Measurements from ENCODE around the gene BRAT1. TPM values are rescaled to one million over a fixed set of nuclear protein-coding genes. Genes with fewer than 3 reads are reported as not detected.

BRAT1 gene
- total RNA-seq, 2 donors from 2014 or later: 42.1 to 42.7 TPM

DNA sequence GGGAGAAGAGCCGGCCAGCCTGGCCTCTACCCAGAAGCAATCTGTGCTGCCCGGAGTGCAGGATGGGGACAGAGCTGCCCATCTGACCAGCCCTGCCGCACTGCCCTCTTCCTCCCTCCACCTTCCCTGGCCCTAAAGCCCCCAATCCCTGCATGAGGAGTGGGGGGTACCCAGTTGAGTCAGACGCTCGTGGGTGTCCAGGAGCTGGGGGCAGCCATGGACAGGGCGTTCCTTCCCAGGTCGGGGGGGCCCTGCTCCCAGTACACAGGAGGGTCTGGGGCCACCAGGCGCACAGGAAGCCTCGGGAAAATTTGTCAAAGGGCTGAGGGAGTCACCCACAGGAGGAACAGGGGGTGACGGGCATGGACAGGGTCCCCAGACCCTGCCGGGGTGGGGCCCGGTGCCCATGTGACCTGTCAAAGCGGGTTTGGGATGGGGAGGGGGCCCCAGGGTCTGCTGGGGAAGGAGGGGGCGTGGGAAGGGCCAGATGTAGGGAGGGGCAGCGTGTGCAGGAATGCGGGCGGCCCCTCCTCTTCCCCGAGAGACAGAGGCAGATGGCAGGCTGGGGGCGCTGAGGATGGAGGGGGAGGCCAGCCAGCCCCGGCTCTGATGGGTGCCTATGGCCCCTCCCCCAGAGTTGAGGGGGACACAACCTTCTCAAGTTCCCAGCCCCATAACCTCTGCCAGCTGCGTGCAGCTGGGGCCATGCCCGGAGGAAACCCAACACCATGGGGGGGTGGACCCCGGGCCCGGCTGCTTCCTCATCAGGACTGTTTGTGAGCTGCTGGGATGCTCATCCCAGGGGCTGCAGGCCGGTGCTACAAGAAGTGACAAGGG lies 57.6 kb downstream of the BRAT1 start:
- Mint-ChIP-seq H3K4me1 (peaks cover 15% of the 10 kb centered on the region), H3K36me3 (ENCODE audit: low read depth) (no peaks in the 10 kb centered on the region), H3K27ac (no peak overlapping the region), H3K4me3 (no peak overlapping the region), H3K9me3 (no peaks in the 10 kb centered on the region), H3K27me3 (ENCODE audit: insufficient read depth) (no peaks in the 10 kb centered on the region)
- TF ChIP-seq, protein P1, sequence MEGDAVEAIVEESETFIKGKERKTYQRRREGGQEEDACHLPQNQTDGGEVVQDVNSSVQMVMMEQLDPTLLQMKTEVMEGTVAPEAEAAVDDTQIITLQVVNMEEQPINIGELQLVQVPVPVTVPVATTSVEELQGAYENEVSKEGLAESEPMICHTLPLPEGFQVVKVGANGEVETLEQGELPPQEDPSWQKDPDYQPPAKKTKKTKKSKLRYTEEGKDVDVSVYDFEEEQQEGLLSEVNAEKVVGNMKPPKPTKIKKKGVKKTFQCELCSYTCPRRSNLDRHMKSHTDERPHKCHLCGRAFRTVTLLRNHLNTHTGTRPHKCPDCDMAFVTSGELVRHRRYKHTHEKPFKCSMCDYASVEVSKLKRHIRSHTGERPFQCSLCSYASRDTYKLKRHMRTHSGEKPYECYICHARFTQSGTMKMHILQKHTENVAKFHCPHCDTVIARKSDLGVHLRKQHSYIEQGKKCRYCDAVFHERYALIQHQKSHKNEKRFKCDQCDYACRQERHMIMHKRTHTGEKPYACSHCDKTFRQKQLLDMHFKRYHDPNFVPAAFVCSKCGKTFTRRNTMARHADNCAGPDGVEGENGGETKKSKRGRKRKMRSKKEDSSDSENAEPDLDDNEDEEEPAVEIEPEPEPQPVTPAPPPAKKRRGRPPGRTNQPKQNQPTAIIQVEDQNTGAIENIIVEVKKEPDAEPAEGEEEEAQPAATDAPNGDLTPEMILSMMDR (conservative IDR thresholded peaks at IDR 0.05): no peak
- Histone ChIP-seq H3K27ac (ENCODE audit: low read depth, low read length) (peak overlapping the region; percentile 44), H3K4me3 (ENCODE audit: low read length) (no peak overlapping the region), H3K4me1 (ENCODE audit: control insufficient read depth, insufficient read depth, low read length) (peaks cover 16% of the 10 kb centered on the region), H3K9ac (ENCODE audit: extremely low read depth, low read length, poor library complexity, severe bottlenecking) (no peak overlapping the region), H3K9me3 (ENCODE audit: control insufficient read depth, low read length) (no peaks in the 10 kb centered on the region), H3K27me3 (ENCODE audit: control insufficient read depth, insufficient read depth, low read length, poor library complexity, severe bottlenecking) (no peaks in the 10 kb centered on the region), H3K36me3 (ENCODE audit: control insufficient read depth, insufficient read depth, low read length) (no peaks in the 10 kb centered on the region)
- DNase-seq: peak; percentile 71
- 75 to 83% methylated on average over 14 to 25 of the region's 25 CpGs for WGBS, 2 experiments (ENCODE audit: insufficient coverage in 1 of 2, insufficient read length in 1 of 2)

DNA sequence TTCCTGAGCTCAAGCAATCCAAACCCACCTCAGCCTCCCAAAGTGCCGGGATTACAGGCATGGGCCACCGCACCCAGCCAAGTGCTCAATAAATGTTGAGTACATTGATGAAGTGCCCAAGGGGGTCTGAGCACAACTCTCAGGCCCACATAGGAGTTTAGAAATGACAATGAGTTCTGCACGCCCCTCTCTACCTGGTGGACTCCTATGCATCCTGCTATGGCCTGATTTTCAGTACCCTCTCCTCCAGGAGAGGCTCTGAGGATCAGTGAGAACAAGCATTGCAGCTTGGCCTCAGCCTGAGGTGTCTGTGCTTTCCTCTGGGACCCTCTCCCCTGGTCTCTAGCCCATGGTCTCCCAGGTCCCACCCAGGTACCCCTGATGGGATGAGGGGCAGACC lies 58.3 kb downstream of the BRAT1 start:
- Mint-ChIP-seq H3K36me3 (ENCODE audit: low read depth) (no peaks in the 10 kb centered on the region), H3K27me3 (ENCODE audit: insufficient read depth) (no peaks in the 10 kb centered on the region), H3K9me3 (no peaks in the 10 kb centered on the region), H3K27ac (no peak overlapping the region), H3K4me1 (peaks cover 15% of the 10 kb centered on the region), H3K4me3 (no peak overlapping the region)
- WGBS, 2 experiments (ENCODE audit: insufficient coverage in 1 of 2, insufficient read length in 1 of 2): 93 to 94% methylated on average over 3 of the region's 3 CpGs
- TF ChIP-seq, protein P1 (conservative IDR thresholded peaks at IDR 0.05): no peak
- Histone ChIP-seq H3K36me3 (ENCODE audit: control insufficient read depth, insufficient read depth, low read length) (no peaks in the 10 kb centered on the region), H3K27me3 (ENCODE audit: control insufficient read depth, insufficient read depth, low read length, poor library complexity, severe bottlenecking) (no peaks in the 10 kb centered on the region), H3K4me3 (ENCODE audit: low read length) (no peak overlapping the region), H3K9ac (ENCODE audit: extremely low read depth, low read length, poor library complexity, severe bottlenecking) (no peak overlapping the region), H3K27ac (ENCODE audit: low read depth, low read length) (no peak overlapping the region), H3K9me3 (ENCODE audit: control insufficient read depth, low read length) (no peaks in the 10 kb centered on the region), H3K4me1 (ENCODE audit: control insufficient read depth, insufficient read depth, low read length) (peaks cover 16% of the 10 kb centered on the region)
- DNase-seq: no peak

DNA sequence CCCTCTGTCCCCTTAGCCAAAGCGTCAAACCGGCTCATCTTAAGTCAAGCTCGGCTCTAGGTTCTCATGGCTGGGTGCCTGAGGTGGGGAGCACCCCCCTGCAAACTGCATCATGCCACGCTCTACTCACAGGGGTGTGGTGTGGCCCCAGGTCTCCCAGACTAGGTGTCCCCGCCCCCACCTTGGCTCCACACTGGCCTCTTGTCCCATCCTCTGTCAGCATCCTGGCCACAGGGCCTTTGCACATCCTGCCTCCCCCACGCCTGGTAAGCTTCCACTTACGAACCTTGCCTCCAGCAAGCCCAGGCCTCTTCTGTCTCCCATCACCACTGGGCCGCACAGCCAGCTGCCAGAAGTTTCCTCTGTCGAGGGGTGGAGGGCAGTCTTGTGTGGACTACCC lies 58.9 kb downstream of the BRAT1 start:
- Mint-ChIP-seq H3K27ac (peak overlapping the region; percentile 78), H3K27me3 (ENCODE audit: insufficient read depth) (no peaks in the 10 kb centered on the region), H3K9me3 (no peaks in the 10 kb centered on the region), H3K4me3 (no peak overlapping the region), H3K36me3 (ENCODE audit: low read depth) (no peaks in the 10 kb centered on the region), H3K4me1 (peaks cover 15% of the 10 kb centered on the region)
- Histone ChIP-seq H3K27ac (ENCODE audit: low read depth, low read length) (peak overlapping the region; percentile 78), H3K27me3 (ENCODE audit: control insufficient read depth, insufficient read depth, low read length, poor library complexity, severe bottlenecking) (no peaks in the 10 kb centered on the region), H3K36me3 (ENCODE audit: control insufficient read depth, insufficient read depth, low read length) (no peaks in the 10 kb centered on the region), H3K9ac (ENCODE audit: extremely low read depth, low read length, poor library complexity, severe bottlenecking) (no peak overlapping the region), H3K9me3 (ENCODE audit: control insufficient read depth, low read length) (no peaks in the 10 kb centered on the region), H3K4me3 (ENCODE audit: low read length) (no peak overlapping the region), H3K4me1 (ENCODE audit: control insufficient read depth, insufficient read depth, low read length) (peaks cover 16% of the 10 kb centered on the region)
- WGBS, 2 experiments (ENCODE audit: insufficient coverage in 1 of 2, insufficient read length in 1 of 2): 88 to 90% methylated on average over 4 to 9 of the region's 9 CpGs
- no peak for DNase-seq
- TF ChIP-seq, protein P1 (conservative IDR thresholded peaks at IDR 0.05): no peak

Measured in endodermal cell (in vitro differentiated cells).